Immature natural killer cell (primary cell): ENCODE results near the gene DAB1. TPM values are rescaled to one million over a fixed set of nuclear protein-coding genes. Genes with fewer than 3 reads are reported as not detected.

ENCODE experiments used
- DNase-seq, 3 donors: peaks; one replicate each; pipeline ENCODE4 v3.0.0; 2022; ENCODE audit warnings: mixed read lengths in 1 of 3
- H3K27ac Mint-ChIP-seq, 6 donors: one replicate each; pipeline ENCODE4 v1.8.0; 2020; ENCODE audit warnings: mixed read lengths in 6 of 6, mild to moderate bottlenecking in 5 of 6, inconsistent platforms in 4 of 6, moderate library complexity in 3 of 6
- H3K27me3 Mint-ChIP-seq, 3 donors: one replicate each; pipeline ENCODE4 v1.8.0; 2020 to 2021; ENCODE audit warnings: low read depth in 3 of 3, mild to moderate bottlenecking in 3 of 3, mixed read lengths in 3 of 3, moderate library complexity in 3 of 3, inconsistent platforms in 1 of 3
- H3K36me3 Mint-ChIP-seq, 3 donors: one replicate each; pipeline ENCODE4 v1.8.0; 2020; ENCODE audit warnings: mixed read lengths in 3 of 3, inconsistent platforms in 2 of 3, mild to moderate bottlenecking in 2 of 3
- H3K4me1 Mint-ChIP-seq, 2 donors: one replicate each; pipeline ENCODE4 v1.8.0; 2020; ENCODE audit warnings: inconsistent platforms in 2 of 2, mild to moderate bottlenecking in 2 of 2, mixed read lengths in 2 of 2, moderate library complexity in 1 of 2
- H3K4me3 Mint-ChIP-seq, 5 donors: one replicate each; pipeline ENCODE4 v1.8.0; 2020; ENCODE audit warnings: mild to moderate bottlenecking in 5 of 5, mixed read lengths in 5 of 5, inconsistent platforms in 3 of 5, moderate library complexity in 3 of 5
- H3K9me3 Mint-ChIP-seq, 6 donors: one replicate each; pipeline ENCODE4 v1.8.0; 2020; ENCODE audit warnings: mild to moderate bottlenecking in 6 of 6, mixed read lengths in 6 of 6, inconsistent platforms in 4 of 6, moderate library complexity in 3 of 6
- polyA plus RNA-seq, 3 donors: library from polyadenylated mRNA; unstranded; fragments of 300-500 nt; fragmentation: Illumina TruSeq; gene quantifications; one replicate each; pipeline ENCODE4 v1.2.3, GENCODE V29; 2021

DAB1 gene
- polyA plus RNA-seq, 3 donors from 2014 or later: 0.88 TPM; not detected in 2

DNA sequence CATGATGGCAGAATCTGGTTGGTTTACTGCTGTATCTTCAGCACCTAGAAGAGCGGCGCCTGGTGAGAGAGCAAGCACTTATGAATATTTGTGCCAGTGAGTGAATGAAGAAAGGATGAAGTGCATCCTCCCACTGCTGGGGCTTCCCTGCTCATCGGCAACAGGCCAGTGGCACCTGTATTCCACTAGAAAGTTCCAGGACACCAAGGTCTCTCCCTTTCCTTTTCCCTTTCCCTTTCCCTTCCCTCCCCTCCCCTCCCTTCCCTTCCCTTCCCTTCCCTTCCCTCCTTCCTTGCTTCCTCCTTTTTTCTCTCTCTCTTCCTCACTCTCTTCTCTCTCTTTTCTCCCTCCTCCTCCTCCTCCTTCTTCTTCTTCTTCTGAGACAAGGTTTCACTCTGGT is 86.2 kb downstream of the DAB1 start:
- H3K27ac Mint-ChIP-seq: no peak overlapping the region
- peaks cover 0 to 1% (median 0%) of the 10 kb centered on the region in 6 donors for H3K9me3 Mint-ChIP-seq
- no peaks in the 10 kb centered on the region for H3K36me3 Mint-ChIP-seq
- no peak overlapping the region for H3K4me3 Mint-ChIP-seq
- peaks cover 1 to 6% (median 4%) of the 10 kb centered on the region in 3 donors for H3K27me3 Mint-ChIP-seq
- DNase-seq: no peak
- H3K4me1 Mint-ChIP-seq: no peaks in the 10 kb centered on the region

DNA sequence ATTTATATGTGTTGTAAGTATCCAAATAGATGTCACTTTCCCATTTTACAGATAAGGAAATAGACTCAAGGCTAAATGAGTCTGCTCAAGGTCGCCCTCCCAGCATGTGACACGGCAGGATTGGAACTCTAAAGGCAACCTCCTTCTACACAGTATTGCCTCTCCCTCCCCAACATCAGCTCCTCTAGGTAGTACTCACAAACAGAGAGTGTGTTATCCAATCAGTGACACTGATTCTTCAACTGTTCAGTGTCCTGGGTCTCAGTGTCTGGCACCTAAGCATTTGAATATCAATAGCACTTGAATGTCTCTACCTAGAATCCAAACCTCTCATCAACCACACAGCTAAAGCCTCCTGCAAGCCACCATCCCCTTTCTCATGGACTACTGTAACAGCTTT is 87.1 kb downstream of the DAB1 start:
- H3K4me3 Mint-ChIP-seq: no peak overlapping the region
- no peaks in the 10 kb centered on the region for H3K4me1 Mint-ChIP-seq
- H3K27me3 Mint-ChIP-seq: peaks cover 1 to 6% (median 4%) of the 10 kb centered on the region in 3 donors
- no peaks in the 10 kb centered on the region for H3K36me3 Mint-ChIP-seq
- H3K9me3 Mint-ChIP-seq: peaks cover 0 to 1% (median 0%) of the 10 kb centered on the region in 6 donors
- DNase-seq: no peak
- H3K27ac Mint-ChIP-seq: no peak overlapping the region

DNA sequence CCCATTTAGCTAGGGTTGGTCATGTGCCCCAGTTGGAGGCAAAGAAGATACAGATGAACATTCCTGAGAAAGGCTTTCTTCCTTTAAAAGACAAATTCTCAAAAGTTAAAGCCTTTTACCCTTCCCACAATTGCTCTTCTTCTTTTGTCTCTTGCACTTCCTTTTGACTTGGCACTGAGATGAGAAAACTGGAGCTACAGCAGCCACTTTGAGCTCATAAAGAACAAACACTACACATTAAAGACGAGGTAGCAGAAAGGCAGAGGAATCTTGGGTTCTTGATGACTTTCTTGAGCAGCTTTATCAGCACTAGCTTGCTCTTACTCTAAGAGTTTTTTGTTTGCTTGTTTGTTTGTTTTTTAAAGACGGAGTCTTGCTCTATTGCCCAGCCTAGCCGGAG is 92.2 kb downstream of the DAB1 start:
- Mint-ChIP-seq H3K27ac (no peak overlapping the region), H3K4me3 (no peak overlapping the region), H3K9me3 (peaks cover 0 to 4% (median 0%) of the 10 kb centered on the region in 6 donors), H3K27me3 (peaks cover 1 to 6% (median 2%) of the 10 kb centered on the region in 3 donors), H3K36me3 (no peaks in the 10 kb centered on the region), H3K4me1 (no peaks in the 10 kb centered on the region)
- DNase-seq: no peak

DNA sequence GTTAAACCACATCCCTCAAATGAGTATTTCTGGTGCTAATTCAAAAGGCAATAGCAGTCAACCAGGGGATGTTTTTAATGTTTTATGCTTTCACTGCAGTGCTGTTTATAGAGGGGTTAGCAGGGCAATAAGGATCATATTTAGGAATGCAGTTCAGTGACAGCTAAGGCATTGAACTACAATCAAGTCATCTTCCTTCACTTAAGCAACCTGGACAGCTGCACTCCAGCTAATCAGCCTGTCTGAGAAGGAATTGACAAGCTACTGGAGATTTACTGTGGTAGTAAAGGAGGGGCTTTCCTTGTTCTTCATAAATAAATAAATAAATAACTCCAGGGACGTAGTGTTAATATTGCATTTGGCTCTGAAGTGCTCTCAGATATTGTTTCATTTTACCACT is 93.9 kb downstream of the DAB1 start:
- DNase-seq: no peak
- peaks cover 0 to 6% (median 0%) of the 10 kb centered on the region in 6 donors for H3K9me3 Mint-ChIP-seq
- H3K27ac Mint-ChIP-seq: no peak overlapping the region
- H3K36me3 Mint-ChIP-seq: no peaks in the 10 kb centered on the region
- no peak overlapping the region for H3K4me3 Mint-ChIP-seq
- no peaks in the 10 kb centered on the region for H3K4me1 Mint-ChIP-seq
- H3K27me3 Mint-ChIP-seq: peaks cover 0 to 5% (median 1%) of the 10 kb centered on the region in 3 donors

DNA sequence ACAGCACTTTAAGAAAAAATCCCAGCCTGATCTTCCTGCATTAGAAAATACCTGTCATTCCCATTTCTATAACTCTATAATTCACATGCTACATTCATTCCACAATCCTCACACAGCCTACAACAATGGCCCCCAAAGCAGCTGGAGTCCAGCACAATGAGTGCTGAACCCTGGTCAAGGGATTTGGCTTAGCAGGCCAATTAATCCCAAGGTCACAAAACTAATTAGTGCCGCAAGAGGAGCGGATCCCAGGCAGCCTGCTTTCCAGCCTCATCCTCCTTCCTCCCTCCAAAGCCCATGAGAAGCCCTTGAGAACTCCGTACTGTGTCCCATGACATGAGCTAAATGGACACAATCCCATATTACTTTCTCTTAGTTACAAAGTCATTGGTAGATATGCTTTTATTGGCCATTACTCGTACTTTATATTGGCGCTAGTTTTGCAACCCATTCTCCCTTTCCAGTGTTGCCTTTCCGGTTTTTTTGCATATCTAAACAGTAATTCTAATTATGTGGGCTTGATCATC is 94.8 kb downstream of the DAB1 start:
- Mint-ChIP-seq H3K36me3 (no peaks in the 10 kb centered on the region), H3K27ac (no peak overlapping the region), H3K9me3 (peaks cover 0 to 6% (median 0%) of the 10 kb centered on the region in 6 donors), H3K4me3 (no peak overlapping the region), H3K27me3 (peaks cover 1 to 8% (median 3%) of the 10 kb centered on the region in 3 donors), H3K4me1 (no peaks in the 10 kb centered on the region)
- DNase-seq: no peak

DNA sequence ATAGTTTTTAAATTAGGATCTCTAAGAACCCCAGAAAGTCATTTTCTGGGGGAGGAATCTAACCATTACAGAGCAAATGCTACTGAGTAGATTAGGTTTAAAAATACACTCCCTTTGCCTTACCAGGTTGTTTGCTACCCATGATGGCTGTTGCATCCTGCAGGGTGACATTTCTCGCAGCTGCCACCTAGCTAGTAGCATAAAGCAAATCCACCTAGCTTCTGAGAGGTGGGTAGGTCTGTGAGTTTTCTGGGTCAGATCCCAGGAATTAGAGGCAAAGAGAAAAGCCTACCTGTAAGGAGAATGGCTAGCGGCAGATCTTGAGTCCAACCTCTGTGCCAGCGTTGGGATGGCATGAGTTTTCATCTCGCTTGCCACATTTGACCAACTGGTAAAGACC is 95.9 kb downstream of the DAB1 start:
- no peak for DNase-seq
- H3K9me3 Mint-ChIP-seq: peaks cover 0 to 5% (median 0%) of the 10 kb centered on the region in 6 donors
- H3K4me1 Mint-ChIP-seq: no peaks in the 10 kb centered on the region
- H3K27me3 Mint-ChIP-seq: peaks cover 1 to 8% (median 3%) of the 10 kb centered on the region in 3 donors
- no peak overlapping the region for H3K27ac Mint-ChIP-seq
- H3K36me3 Mint-ChIP-seq: no peaks in the 10 kb centered on the region
- H3K4me3 Mint-ChIP-seq: no peak overlapping the region

DNA sequence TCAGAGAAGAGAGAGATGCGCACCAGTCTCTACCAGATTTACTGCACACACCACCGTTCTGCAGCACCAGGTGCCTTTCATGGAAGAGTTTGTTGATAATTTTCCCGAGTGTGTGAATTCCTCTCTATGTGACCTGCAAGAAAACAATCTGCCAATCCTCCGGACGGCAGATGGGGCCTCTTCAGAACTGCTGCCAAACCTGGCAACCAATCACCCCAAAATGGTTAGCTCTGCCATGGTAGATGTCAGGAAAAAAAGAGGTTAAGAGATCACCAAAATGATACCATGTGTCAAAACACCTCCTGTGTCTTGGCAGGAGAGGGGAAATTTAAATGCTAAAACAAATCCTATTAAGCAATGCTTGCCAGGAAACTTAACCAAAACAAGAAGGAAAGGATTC is 96.5 kb downstream of the DAB1 start:
- Mint-ChIP-seq H3K27me3 (peaks cover 1 to 8% (median 3%) of the 10 kb centered on the region in 3 donors), H3K4me3 (no peak overlapping the region)

DNA sequence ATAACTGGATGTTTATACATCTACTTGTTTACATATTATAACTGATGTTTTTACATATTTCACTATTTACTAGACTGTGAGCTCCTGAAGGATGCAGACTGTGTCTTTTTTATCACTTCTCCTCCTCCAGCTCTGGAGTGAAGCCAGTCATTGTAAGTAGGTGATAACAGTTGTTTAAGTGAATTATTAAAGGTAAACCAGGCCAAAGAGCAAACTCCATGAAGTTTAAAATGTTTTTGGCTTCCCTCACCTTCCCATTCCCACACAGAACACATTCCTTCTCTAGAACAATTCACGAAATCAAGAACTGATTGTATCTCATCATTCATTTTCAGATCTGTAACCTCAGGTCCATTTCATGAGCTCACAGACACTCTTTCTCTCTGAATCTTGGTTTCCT is 98.3 kb downstream of the DAB1 start:
- no peak overlapping the region for H3K27ac Mint-ChIP-seq
- H3K36me3 Mint-ChIP-seq: no peaks in the 10 kb centered on the region
- H3K27me3 Mint-ChIP-seq: peaks cover 4 to 8% (median 4%) of the 10 kb centered on the region in 3 donors
- no peaks in the 10 kb centered on the region for H3K4me1 Mint-ChIP-seq
- H3K9me3 Mint-ChIP-seq: peaks cover 0 to 5% (median 0%) of the 10 kb centered on the region in 6 donors
- no peak overlapping the region for H3K4me3 Mint-ChIP-seq
- no peak for DNase-seq

More for the DNA sequence above, 96.5 kb downstream of the DAB1 start:
- Mint-ChIP-seq H3K9me3 (peaks cover 0 to 5% (median 0%) of the 10 kb centered on the region in 6 donors), H3K36me3 (no peaks in the 10 kb centered on the region), H3K27ac (no peak overlapping the region), H3K4me1 (no peaks in the 10 kb centered on the region)
- no peak for DNase-seq

DNA sequence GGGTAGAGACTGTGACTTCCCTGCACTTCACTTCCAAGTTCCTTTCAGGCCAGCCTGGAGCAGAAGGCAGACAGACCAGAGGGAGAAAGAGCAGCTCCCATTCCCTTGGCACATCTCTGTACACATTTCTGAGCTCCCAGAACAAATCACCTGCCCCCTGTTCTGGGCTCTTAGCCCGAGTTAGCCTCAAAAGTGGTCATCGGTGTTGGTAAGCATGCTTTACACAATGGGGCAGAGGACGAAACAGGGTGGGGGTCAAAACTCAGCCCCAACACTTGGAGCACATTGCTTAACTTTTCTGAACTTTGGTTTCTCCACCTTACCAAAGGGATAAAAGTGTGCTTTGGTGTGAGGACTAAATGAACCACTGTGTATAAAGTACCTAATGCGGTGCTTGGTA is 98.7 kb downstream of the DAB1 start:
- no peak overlapping the region for H3K4me3 Mint-ChIP-seq
- no peak for DNase-seq

DNA sequence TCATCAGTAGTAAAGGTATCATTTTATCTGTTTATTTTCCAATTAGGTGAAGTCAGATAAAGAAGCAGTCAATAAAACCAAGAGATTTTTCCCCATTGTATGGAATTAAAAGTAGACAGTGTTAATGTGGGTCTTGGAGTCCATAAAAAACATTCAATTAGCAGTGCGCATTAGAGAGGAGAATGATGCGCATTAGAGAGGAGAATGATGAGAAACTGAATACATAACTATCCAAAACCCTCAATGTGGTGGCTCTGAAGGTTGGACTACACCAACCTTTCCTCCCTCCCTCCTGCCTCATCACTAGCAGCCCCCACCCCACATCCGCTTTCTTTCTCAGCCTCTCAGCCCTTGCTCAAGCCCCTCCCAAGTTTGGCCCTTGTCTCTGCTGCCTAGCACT is 99.5 kb downstream of the DAB1 start:
- H3K27me3 Mint-ChIP-seq: peaks cover 4 to 8% (median 4%) of the 10 kb centered on the region in 3 donors
- no peaks in the 10 kb centered on the region for H3K36me3 Mint-ChIP-seq
- peaks cover 0 to 5% (median 0%) of the 10 kb centered on the region in 6 donors for H3K9me3 Mint-ChIP-seq
- no peaks in the 10 kb centered on the region for H3K4me1 Mint-ChIP-seq
- no peak overlapping the region for H3K4me3 Mint-ChIP-seq
- no peak for DNase-seq
- no peak overlapping the region for H3K27ac Mint-ChIP-seq

More for the DNA sequence above, 98.7 kb downstream of the DAB1 start:
- H3K36me3 Mint-ChIP-seq: no peaks in the 10 kb centered on the region
- no peak overlapping the region for H3K27ac Mint-ChIP-seq
- no peaks in the 10 kb centered on the region for H3K4me1 Mint-ChIP-seq
- peaks cover 4 to 8% (median 4%) of the 10 kb centered on the region in 3 donors for H3K27me3 Mint-ChIP-seq
- H3K9me3 Mint-ChIP-seq: peaks cover 0 to 5% (median 0%) of the 10 kb centered on the region in 6 donors

DNA sequence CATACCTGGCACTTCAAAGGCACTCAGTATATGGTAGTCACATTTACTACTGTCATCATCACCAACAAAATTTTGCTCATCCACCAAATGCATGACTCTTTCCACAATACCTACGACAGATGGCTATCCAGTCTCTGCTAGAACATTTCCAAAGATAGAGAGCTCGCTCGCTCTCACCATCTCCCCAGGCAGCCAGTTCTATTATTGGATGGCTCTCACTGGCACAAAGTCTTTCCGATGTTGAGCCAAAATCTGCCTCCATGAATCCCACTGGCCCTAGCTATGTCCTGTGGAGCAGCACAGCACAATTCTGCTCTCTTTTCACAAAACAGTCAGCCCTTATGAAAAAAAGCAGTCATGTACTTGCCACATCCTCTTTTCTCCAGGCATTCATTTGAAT is 102.1 kb downstream of the DAB1 start:
- Mint-ChIP-seq H3K9me3 (peaks cover 0 to 3% (median 0%) of the 10 kb centered on the region in 6 donors), H3K27ac (no peak overlapping the region), H3K36me3 (no peaks in the 10 kb centered on the region), H3K4me1 (no peaks in the 10 kb centered on the region), H3K4me3 (no peak overlapping the region), H3K27me3 (peaks cover 5 to 10% (median 7%) of the 10 kb centered on the region in 3 donors)
- no peak for DNase-seq

DNA sequence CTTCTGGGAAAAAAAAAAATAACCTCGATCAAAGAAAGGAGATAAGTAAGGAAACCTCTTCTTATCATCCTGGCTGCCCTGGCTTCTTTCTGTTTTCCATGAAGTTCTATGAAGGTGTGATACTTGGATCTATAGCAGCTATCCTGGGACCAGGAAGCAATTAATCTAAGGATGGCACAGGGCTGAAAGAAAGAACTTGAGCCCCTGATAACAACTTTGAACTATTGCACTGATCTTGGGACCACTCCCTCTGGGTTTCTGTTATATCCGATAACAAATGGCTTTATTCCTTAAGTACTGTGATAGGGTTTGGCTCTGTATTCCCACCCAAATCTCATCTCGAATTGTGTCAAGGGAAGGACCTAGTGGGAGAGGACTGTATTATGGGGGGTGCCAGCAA is 104.1 kb downstream of the DAB1 start:
- no peak for DNase-seq
- H3K36me3 Mint-ChIP-seq: no peaks in the 10 kb centered on the region
- H3K4me1 Mint-ChIP-seq: no peaks in the 10 kb centered on the region
- H3K27me3 Mint-ChIP-seq: peaks cover 3 to 13% (median 7%) of the 10 kb centered on the region in 3 donors
- no peak overlapping the region for H3K27ac Mint-ChIP-seq
- H3K9me3 Mint-ChIP-seq: peaks cover 0 to 3% (median 0%) of the 10 kb centered on the region in 6 donors
- no peak overlapping the region for H3K4me3 Mint-ChIP-seq

DNA sequence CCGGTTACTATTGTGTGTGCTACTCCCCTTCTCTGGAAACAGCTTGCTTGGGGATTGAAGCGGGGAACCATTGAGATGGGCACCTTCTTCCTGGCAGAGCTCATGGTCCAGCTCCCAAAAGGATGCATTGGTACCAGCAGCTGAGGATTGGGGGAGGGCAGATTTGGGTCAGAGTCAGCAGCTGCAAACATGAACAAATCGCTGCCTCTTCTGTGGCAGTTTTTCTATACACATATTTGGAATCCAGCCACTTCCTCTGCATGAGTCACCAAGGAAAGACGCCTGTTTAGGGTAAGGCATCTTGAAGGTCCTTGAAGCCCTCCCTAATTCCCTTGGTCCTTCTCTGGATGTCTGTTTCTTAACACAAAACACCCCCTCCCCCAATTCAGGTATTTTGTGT is 104.7 kb downstream of the DAB1 start:
- no peak for DNase-seq
- no peak overlapping the region for H3K4me3 Mint-ChIP-seq
- no peak overlapping the region for H3K27ac Mint-ChIP-seq
- H3K4me1 Mint-ChIP-seq: no peaks in the 10 kb centered on the region
- H3K27me3 Mint-ChIP-seq: peaks cover 0 to 13% (median 4%) of the 10 kb centered on the region in 3 donors
- H3K36me3 Mint-ChIP-seq: no peaks in the 10 kb centered on the region
- peaks cover 0 to 3% (median 0%) of the 10 kb centered on the region in 6 donors for H3K9me3 Mint-ChIP-seq

DNA sequence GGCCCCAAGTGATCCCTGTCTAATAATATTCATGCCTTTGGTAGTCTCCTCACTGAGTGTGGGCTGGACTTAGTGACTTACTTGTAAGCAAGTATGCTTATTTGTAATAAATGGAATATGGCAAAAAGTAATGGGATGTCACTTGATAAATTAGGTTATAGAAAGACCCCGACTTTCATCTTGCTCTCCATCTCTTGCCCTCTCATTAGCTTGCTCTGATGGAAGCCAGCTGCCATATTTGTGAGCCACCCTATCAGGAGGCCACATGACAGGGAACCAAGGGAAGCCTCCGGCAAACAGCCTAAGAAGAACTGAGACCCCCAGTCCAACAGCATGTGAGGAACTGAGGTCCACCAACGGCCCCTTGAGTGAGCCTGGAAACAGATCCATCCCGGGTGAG is 107.0 kb downstream of the DAB1 start:
- Mint-ChIP-seq H3K4me3 (no peak overlapping the region), H3K36me3 (no peaks in the 10 kb centered on the region), H3K9me3 (peaks cover 0 to 3% (median 0%) of the 10 kb centered on the region in 6 donors), H3K4me1 (no peaks in the 10 kb centered on the region), H3K27me3 (peaks cover 0 to 12% (median 4%) of the 10 kb centered on the region in 3 donors), H3K27ac (no peak overlapping the region)
- no peak for DNase-seq

DNA sequence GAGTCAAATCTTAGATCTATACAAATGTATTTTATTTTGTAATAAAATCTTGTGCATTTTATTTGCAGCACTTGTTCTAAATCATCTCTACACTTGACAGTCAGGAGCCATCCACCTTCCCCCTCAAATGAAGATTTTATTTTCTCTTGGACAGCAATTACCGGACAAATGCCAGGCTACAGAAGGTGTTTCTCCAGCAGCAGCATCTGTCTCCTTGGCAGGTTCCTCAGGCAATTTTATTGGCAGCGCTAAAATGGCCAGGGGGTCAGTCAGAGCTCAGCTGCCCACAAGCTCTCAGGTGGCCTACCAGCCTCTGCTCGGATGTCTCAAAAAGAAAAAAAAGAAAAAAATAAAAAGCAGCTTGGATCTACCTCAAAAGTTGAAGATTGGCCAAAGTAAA is 107.6 kb downstream of the DAB1 start:
- no peak for DNase-seq
- no peaks in the 10 kb centered on the region for H3K36me3 Mint-ChIP-seq
- no peaks in the 10 kb centered on the region for H3K4me1 Mint-ChIP-seq
- peaks cover 2 to 9% (median 4%) of the 10 kb centered on the region in 3 donors for H3K27me3 Mint-ChIP-seq
- peaks cover 0 to 3% (median 0%) of the 10 kb centered on the region in 6 donors for H3K9me3 Mint-ChIP-seq
- no peak overlapping the region for H3K4me3 Mint-ChIP-seq
- no peak overlapping the region for H3K27ac Mint-ChIP-seq
